ENCODE results near the gene PUM1.
A peak's percentile ranks its signal among the peaks of the same experiment; 100 is the strongest.
"Not testable (repeated sequence)": the region's sequence is repeated elsewhere in the genome, so short reads cannot be mapped to it uniquely, and the experiment has no call there.

The PUM1 gene

DNA sequence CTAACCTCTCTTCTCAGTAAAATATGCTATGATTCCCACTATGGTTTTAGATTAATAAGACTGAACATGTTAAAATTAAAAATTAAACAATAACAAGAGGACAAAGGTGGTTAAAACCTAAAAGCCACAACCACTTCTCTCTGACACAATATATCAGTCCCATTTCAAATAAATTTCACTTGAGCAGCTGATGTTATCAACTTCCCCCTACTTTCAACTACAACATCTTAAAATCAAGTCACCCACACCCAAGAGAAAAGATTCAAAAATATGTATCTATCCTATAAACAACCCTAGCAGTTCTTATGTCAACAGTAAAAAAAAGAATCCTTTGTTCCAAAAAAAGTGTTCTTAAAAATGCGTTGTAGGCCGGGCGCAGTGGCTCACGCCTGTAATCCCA lies 7.5 kb downstream of the PUM1 start:
- H3K27ac Mint-ChIP-seq = peak overlapping the region in 1 of 3 experiments; percentile 44
- TF ChIP-seq, protein P1, sequence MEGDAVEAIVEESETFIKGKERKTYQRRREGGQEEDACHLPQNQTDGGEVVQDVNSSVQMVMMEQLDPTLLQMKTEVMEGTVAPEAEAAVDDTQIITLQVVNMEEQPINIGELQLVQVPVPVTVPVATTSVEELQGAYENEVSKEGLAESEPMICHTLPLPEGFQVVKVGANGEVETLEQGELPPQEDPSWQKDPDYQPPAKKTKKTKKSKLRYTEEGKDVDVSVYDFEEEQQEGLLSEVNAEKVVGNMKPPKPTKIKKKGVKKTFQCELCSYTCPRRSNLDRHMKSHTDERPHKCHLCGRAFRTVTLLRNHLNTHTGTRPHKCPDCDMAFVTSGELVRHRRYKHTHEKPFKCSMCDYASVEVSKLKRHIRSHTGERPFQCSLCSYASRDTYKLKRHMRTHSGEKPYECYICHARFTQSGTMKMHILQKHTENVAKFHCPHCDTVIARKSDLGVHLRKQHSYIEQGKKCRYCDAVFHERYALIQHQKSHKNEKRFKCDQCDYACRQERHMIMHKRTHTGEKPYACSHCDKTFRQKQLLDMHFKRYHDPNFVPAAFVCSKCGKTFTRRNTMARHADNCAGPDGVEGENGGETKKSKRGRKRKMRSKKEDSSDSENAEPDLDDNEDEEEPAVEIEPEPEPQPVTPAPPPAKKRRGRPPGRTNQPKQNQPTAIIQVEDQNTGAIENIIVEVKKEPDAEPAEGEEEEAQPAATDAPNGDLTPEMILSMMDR (IDR thresholded peaks at IDR 0.05; ENCODE audit: unreplicated experiment in 3 of 3) = no peak
- peak overlapping the region in 1 of 3 experiments; percentile 6 for H3K4me3 Mint-ChIP-seq
- H3K36me3 Mint-ChIP-seq (ENCODE audit: low read depth) = peaks cover 50% of the 10 kb centered on the region
- H3K27me3 Mint-ChIP-seq (ENCODE audit: low read depth) = no peaks in the 10 kb centered on the region
- H3K4me1 Mint-ChIP-seq = peaks cover 38% of the 10 kb centered on the region
- no peaks in the 10 kb centered on the region for H3K9me3 Mint-ChIP-seq

DNA sequence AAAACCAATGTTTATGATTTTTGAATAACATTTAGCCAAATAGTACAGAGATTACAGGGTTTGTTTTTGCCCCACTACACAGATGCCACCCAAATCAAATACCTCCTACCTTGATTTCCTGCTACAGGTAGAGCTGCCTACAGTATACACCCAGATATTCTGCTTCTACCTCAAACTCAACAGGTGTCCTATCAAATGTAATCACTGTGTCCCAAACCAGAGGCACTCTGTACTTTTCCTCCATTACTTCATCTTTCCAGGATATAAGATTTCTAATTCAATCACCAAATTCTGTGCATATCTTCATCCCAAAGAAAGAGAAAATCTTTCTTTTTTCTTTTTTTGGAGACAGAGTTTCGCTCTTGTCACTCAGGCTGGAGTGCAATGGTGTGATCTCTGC lies 9.6 kb downstream of the PUM1 start:
- H3K27ac Mint-ChIP-seq = peak overlapping the region in 1 of 3 experiments; percentile 7
- peaks cover 51% of the 10 kb centered on the region for H3K36me3 Mint-ChIP-seq (ENCODE audit: low read depth)
- TF ChIP-seq, protein P1 (IDR thresholded peaks at IDR 0.05; ENCODE audit: unreplicated experiment in 3 of 3) = no peak
- H3K9me3 Mint-ChIP-seq = no peaks in the 10 kb centered on the region
- peaks cover 26% of the 10 kb centered on the region for H3K4me1 Mint-ChIP-seq
- H3K4me3 Mint-ChIP-seq = no peak overlapping the region
- H3K27me3 Mint-ChIP-seq (ENCODE audit: low read depth) = no peaks in the 10 kb centered on the region

DNA sequence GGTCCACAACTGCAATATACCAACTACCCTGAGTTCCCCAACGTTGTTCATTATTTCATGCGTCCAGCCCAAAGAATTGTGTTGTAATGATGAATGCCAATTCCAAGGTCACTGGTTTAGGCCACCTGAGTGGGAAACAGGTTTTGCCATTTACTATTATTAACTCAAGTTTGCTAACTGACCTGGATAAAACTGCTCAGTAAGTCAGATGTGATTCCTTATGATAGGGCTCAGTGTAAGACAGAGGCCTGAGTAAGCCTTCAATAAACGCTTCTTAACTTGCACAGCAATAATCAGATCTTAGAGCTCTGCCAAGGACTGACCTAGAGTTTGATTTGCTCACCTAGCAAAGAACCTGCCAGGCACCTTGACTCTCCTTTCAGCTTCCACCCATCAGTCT lies 10.0 kb downstream of the PUM1 start:
- H3K36me3 Mint-ChIP-seq (ENCODE audit: low read depth) = peaks cover 55% of the 10 kb centered on the region
- no peaks in the 10 kb centered on the region for H3K27me3 Mint-ChIP-seq (ENCODE audit: low read depth)
- TF ChIP-seq, protein P1 (IDR thresholded peaks at IDR 0.05; ENCODE audit: unreplicated experiment in 3 of 3) = no peak
- no peak overlapping the region for H3K4me3 Mint-ChIP-seq
- no peaks in the 10 kb centered on the region for H3K9me3 Mint-ChIP-seq
- peaks cover 29% of the 10 kb centered on the region for H3K4me1 Mint-ChIP-seq
- H3K27ac Mint-ChIP-seq = peak overlapping the region in 1 of 3 experiments; percentile 7

DNA sequence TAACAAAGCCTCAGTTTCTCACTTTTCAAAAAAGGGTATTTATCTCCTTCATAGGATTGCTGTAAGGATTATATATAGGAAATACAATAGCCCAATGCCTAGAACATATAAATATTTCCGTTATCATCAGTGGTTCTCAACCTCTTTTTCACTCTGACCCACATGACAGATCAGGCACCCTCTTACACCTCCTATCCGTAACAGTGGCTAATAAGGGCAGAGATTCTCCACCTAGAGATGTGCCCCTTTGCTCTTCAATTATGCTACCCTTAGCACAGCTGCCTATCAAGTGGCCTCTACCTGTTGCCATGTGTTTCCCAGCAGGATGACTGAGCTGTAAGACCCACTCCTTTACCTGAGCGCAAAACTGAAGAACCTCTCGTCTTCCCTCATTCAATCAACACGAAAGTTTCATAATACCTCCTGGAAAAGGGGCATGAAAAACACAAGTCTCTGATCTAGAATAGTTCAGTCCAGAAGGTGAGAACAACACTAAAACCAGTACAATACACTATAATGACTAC lies 10.5 kb downstream of the PUM1 start:
- Mint-ChIP-seq H3K27me3 (ENCODE audit: low read depth) (no peaks in the 10 kb centered on the region), H3K9me3 (no peaks in the 10 kb centered on the region), H3K4me3 (no peak overlapping the region), H3K27ac (peak overlapping the region in 1 of 3 experiments; percentile 11), H3K4me1 (peaks cover 30% of the 10 kb centered on the region), H3K36me3 (ENCODE audit: low read depth) (peaks cover 58% of the 10 kb centered on the region)
- TF ChIP-seq, protein P1 (IDR thresholded peaks at IDR 0.05; ENCODE audit: unreplicated experiment in 3 of 3) = no peak

DNA sequence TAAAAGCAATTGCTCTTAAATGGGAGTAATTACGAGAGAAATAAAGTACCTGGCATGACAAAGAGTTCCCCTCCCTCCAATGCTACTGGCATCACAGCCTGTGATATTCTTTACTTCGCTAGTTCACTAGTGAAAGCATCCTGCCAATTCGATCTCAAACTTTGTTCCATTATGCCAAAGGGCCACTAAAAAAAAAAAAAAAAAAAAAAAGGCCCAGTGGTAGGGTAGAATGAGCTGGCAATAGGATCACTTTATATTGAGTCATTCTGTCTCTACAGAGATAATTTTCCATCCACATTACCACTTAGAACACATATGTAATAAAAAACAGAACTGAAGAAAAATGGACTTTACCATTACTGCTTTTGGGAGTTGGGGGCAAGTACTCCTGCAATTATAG lies 11.2 kb downstream of the PUM1 start:
- peaks cover 28% of the 10 kb centered on the region for H3K4me1 Mint-ChIP-seq
- TF ChIP-seq, protein P1 (IDR thresholded peaks at IDR 0.05; ENCODE audit: unreplicated experiment in 3 of 3) = no peak
- H3K27me3 Mint-ChIP-seq (ENCODE audit: low read depth) = no peaks in the 10 kb centered on the region
- no peaks in the 10 kb centered on the region for H3K9me3 Mint-ChIP-seq
- H3K36me3 Mint-ChIP-seq (ENCODE audit: low read depth) = peaks cover 57% of the 10 kb centered on the region
- H3K4me3 Mint-ChIP-seq = no peak overlapping the region
- no peak overlapping the region for H3K27ac Mint-ChIP-seq

DNA sequence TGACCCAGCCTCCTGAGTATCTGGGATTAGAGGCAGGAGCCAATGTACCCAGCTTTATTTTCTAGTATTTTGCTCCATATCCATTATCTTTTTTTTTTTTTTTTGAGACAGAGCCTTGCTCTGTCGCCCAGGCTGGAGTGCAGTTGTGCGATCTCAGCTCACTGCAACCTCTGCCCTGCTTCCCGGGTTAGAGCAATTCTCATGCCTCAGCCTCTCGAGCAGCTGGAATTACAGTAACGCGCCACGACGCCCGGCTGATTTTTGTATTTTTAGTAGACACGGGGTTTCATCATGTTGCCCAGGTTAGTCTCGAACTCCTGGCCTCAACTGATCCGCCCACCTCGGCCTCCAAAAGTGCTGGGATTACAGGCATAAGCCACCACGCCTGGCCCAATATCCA lies 12.9 kb downstream of the PUM1 start:
- H3K27ac Mint-ChIP-seq; H3K27me3 Mint-ChIP-seq (ENCODE audit: low read depth); H3K4me3 Mint-ChIP-seq; H3K9me3 Mint-ChIP-seq: not testable (repeated sequence)
- peaks cover 40% of the 10 kb centered on the region for H3K36me3 Mint-ChIP-seq (ENCODE audit: low read depth)
- H3K4me1 Mint-ChIP-seq = peaks cover 17% of the 10 kb centered on the region

All from nephron (organoid).